ENCODE data around the gene FAM229B. TPM values are rescaled to one million over a fixed set of nuclear protein-coding genes. Genes with fewer than 3 reads are reported as not detected.
A peak's percentile ranks its signal among the peaks of the same experiment; 100 is the strongest.
"Not testable (repeated sequence)": the region's sequence is repeated elsewhere in the genome, so short reads cannot be mapped to it uniquely, and the experiment has no call there.

The FAM229B gene
- polyA plus RNA-seq, 3 donors: 44.2 to 46.4 (median 45.8) TPM

DNA sequence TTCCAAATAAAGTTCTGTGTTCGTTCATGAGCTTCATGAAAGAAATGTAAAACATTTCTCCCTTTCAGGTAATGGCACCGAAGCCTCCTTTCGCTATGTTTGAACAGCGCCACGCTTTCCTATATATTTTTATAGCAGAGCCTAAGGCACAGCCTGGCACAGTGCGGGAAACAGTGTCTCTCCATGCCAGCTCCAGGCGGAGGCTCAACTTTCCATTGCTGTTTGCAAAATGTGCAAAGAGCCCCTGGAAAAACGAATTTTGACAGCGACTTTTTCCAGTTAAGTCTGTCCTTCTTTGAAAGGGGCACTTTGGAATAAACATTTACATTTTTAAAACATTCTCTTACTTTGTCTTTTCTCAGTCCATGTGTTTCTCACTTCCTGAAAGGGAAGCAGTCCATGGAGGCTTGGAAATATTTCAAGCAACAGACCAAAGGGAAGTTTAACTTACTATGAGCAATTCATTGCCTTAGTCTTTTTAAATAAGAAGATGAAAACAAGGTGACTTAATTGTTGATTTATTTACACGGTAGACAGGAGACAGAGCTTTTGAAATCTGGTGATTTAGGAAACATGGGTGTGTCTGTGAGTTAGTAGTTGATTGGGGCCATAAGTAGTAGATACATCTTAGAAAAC is 32.7 kb upstream of the FAM229B start:
- DNase-seq: no peak

DNA sequence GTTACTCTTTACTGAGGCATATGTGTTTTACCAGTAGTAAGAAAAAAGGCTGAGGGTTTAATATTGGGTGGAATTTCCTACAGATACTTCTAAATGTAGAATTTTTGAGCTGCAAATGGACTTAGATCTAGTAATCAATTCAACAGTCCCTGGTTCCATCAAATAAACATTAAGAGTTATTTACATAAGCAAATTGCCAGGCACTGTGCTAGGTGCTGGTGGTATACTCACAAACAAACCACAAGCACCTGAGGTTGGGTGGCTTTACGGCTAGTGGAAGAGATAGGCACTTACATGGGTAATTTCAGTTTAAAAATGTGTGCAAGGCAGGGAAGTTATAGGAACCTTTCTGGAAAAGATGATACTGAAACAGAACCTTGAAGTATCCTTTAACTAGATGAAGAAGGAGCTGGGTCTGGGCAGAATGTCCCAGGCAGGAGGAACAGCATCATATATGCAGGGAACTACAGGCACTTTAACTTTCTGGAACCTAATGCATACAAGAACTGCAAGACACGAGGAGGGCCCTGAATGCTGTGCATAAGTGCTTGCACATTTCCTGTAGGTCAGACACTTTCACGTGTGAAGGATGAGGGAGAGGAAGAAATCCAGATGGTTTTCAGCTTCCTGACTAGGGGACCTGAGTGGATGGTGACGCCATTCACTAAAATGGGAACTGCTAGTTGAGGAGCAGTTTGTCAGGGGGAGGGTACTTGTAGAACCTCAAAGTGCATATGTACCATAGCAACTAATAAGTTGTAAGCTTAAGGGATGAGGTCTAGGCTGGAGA is 29.0 kb upstream of the FAM229B start:
- no peak for DNase-seq

- DNase-seq: no peak
These were observed 25.8 kb upstream of the FAM229B start for GRCh38 chr6:112061605-112062004.

DNA sequence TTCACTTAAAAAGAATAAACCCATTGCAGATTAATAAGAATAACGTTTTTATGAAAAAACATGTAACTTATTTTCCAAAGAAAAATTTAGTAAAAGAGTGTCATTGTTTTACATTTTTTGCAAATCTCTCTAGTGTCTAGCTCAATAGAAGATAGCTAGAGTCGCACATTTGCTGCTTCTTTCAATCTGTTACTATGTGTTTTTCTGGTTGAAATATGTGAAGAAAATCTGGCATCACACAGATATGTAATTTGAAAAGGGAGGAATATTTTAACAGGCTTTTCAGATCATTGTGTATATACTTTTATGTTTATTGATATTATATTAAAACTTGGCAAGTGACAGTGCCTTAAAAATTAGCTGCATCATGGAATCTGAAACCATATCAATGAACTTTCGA is 24.4 kb upstream of the FAM229B start:
- no peak for DNase-seq

- DNase-seq: no peak
These were observed 21.9 kb upstream of the FAM229B start for GRCh38 chr6:112065426-112065986.

DNA sequence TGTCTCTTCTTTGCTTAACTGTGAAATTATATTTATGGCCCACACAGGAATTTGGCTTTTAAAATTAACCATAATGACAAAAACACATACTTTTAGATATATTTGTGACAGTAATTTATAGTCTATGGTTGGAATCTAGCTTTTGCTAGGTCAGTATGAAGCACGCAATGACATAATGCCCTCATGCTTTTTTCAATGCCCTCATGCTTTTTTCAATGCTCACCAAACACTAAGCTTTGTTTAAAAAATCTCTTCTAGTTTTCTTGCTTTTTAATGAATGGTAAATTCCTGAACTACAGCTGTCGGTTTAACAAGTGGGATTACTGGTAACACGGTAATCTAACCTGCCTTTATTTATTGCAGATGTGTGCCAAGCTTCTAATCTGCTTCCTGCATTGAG is 20.8 kb upstream of the FAM229B start:
- no peak for DNase-seq

GRCh38 chr6:112081569-112081968 is 5.8 kb upstream of the FAM229B start:
- no peak for DNase-seq

DNA sequence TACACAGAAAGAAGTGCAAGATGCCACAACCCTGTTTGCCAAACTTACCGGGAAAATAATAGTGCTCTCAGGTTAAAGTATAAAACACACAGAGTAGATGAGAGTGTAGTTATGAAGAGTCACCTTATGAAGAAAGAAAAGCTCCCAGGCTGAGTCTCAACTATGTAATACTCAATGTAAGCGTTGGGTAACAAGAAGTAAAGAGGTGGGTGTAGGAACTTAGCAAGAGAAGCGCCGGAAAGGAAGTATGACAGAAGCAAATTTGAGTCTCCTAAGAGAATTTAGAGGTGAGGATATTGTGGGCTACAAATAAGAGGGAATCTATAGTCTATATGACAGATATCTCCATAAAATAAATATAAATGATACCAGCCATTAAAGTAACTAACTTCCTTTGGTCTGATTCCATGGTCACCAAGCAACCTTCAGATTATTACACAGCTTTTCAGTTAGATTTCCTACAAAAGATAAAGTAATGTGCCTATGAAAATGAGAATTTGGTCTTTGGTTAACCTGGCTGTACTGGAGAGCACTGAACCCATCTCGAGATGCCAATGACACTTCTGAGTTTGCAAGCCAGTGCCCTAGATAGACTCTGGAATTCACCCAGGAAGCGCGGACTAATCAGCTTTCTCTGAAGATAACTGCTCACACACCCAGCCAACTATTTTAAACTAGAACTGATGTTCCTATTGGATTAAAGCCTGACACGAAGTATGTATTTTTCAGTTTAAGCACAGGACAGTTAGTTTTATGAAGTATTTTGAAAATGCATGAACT is 1.9 kb upstream of the FAM229B start:
- no peak for DNase-seq

DNA sequence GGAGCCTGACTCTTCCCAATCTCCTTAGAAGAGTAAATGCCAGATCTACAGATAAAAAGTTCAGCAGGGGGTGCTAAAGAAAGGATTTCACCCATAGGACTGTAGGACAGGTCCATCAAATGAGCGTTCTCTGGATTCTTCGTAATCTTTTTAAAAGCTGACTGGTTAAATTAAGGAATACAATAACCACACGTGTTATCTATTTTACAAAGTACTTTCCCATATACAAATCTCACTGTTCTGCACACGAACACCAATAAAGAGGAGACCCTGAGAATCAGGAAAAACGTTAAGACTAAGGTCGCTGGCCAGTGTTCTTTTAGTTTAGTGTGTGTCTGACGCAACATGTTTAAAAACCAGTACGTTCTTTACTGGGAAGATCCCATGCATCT is 651 bp upstream of the FAM229B start:
- peak; percentile 37 for DNase-seq

- peak; percentile 5 for DNase-seq
These were observed 525 bp downstream of the FAM229B start for GRCh38 chr6:112087916-112088315.

DNA sequence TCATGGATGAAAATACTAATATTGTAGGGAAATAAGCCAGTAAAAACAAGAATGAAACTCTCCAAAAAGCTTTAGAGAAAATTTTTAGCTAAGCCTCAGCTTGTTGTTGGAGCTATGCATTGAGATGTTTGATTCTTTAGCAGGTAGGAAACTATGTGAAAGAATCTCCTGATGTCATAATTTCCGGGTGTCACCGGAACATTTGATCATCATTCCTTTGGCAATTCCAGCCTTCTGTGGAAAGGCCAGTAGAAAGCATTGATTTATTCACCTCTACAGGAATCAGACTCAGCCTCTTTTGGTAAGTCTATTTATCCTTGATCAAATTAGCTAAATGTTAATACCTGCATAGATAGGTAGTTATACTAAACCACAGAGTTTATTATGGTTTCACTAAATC is 9.5 kb downstream of the FAM229B start:
- DNase-seq: no peak

DNA sequence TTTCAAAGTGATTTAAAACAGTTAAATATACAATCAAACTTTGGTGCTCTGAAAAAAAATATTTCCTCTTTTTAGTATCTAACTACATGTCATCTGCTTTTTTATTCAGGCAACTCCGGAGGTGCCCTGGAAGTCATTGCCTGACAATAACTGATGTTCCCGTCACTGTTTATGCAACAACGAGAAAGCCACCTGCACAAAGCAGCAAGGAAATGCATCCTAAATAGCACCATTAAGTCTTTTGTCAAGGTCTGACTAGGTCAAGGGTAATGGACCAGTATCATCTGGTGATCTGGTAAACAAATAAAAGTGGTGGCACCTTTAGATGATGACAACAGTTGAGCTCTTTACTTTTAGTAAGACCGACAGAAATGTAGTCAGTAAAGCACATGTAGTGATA is 13.2 kb downstream of the FAM229B start:
- DNase-seq: no peak

DNA sequence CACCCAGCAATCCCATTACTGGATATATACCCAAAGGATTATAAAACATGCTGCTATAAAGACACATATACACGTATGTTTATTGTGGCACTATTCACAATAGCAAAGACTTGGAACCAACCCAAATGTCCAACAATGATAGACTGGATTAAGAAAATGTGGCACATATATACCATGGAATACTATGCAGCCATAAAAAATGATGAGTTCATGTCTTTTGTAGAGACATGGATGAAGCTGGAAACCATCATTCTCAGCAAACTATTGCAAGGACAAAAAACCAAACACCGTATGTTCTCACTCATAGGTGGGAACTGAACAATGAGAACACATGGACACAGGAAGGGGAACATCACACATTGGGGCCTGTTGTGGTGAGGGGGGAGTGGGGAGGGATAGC is 18.6 kb downstream of the FAM229B start:
- DNase-seq: not testable (repeated sequence)

DNA sequence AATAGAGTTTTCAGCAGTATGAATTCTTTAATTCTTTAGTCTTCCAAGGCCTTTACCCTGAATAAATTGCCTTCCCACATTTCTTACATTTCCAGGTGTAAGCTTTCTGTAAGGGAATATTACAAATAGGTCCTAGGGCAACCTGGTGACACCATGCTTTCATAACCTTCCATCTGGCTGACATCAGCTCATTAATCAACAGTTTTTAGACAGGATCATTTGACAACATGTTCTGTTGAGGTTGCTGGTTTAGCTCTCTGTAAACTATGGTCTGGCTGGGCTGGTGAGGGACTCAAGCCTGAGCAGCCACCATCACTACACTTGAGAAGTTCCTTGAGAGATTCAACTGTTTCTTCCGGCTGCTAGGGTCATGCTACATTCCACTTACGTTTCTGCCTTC is 19.2 kb downstream of the FAM229B start:
- DNase-seq: no peak

- peak; percentile 61 for DNase-seq
These were observed 21.9 kb downstream of the FAM229B start for GRCh38 chr6:112109262-112109661.

DNA sequence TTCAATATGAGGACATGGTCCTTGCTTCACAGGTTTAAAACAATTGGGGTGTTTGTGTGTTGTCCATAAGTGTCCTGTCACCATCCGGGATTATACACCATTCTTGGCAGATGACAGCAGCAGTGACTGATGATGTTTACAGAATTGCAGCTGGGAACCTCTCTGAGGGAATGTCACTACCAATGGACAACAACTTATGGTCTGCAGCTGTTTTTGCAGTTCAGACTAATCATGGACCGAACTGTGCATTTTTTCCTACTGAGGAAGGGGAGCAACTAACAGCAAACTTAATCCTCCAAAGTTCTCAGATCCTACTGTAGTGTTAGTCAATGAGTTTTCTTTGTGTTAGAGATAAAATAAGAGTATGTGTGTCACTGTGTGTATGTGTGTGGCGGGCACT is 26.0 kb downstream of the FAM229B start:
- DNase-seq: peak; percentile 22

DNA sequence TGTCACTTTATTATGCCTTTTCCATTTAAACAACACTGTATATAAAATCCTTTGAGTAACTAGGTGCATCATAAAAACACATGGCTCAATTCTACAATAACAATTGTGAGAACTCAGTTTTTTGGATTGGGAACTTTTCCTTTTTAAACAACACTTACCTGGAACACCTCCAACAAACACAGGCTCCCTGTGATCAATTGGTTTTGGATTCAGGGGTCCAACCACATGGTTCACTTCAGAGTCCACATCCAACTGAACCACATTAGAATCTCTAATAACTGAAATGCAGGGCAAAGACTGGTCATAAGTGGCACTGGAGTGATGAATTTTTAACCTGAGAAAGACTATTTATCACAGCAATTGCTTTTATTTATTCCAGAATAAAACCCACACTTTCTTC is 26.5 kb downstream of the FAM229B start:
- peak; percentile 5 for DNase-seq

DNA sequence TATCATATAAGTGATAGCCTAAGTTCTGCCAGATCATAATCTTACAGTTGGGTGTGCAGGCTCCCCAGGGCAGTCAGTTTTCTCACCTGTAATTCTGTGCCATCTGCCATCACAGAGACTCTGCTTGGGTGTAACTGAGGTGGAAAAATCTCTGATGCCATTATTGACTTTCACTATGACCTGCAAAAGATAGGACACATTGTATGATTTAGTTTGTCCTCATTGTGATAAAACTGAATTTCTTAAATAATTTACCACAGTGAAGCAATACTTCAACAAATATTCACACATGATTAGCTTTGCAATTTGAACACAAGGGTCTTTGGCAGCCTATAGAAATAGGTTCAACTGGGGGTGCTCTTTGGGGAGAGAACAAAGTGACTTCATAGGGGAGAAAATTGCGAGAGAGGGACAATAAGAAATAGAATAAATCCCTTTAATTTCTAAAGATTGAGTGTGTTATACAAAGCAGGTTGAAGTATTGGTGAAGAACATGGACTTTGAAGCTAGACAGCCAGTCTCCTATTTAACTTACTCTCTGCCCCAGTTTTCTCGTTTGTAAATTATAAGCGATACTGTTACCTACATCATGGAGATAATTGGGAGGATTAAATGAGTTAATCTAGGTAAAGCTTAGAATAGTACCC is 27.3 kb downstream of the FAM229B start:
- no peak for DNase-seq

- DNase-seq: no peak
These were observed 28.8 kb downstream of the FAM229B start for GRCh38 chr6:112116221-112116620.

DNA sequence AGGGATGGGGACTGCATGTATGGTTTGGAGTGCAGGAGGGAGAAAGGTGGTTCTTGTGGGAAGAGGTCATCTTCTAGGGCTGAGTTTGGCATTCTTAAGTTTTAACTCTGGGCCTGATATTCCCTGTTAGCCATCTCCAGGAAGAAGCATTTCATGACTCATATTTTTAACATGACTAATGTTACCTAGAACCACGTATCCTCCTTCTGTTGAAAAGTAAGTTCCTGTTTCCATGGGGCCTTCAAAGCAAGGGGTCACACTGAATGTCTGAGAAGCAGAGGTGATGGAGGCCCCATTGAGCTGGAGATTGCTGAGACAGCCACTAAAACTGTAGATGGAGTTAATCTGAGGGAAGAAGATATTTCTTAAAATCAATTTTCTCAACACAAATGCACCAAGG is 30.2 kb downstream of the FAM229B start:
- no peak for DNase-seq

- no peak for DNase-seq
These were observed 30.6 kb downstream of the FAM229B start for GRCh38 chr6:112118034-112118433.

DNA sequence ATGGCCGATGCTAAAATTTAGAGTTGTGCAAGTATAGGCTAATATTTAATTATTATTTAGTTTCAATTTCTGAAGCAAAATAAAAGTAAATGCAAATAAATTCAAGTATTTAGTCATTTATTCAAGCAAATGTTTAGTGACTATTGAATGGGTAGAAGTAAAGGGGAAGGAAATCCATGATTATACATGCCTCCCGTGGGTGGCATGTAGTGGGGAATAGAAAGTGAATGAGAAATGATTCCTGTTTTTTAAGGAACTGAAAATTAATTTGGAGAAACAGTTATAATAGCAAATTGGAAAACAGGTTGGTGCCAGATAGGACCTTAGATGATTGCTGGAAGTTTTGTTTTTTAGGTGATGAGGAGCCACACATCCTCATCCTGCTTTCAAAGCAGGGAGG is 35.4 kb downstream of the FAM229B start:
- DNase-seq: no peak
